CD4-positive, alpha-beta T cell treated with Interferon alpha-2 for 1 hour (primary cell): ENCODE results near the gene LCE5A.
"Not testable (repeated sequence)": the region's sequence is repeated elsewhere in the genome, so short reads cannot be mapped to it uniquely, and the experiment has no call there.

Experiments used
- DNase-seq, 2 donors: peaks; one replicate each; pipeline ENCODE4 v3.0.0-alpha.2; 2020 to 2022

The LCE5A gene

GRCh38 chr1:152517237-152517811, 6.7 kb downstream of the LCE5A start:
- no peak for DNase-seq

DNA sequence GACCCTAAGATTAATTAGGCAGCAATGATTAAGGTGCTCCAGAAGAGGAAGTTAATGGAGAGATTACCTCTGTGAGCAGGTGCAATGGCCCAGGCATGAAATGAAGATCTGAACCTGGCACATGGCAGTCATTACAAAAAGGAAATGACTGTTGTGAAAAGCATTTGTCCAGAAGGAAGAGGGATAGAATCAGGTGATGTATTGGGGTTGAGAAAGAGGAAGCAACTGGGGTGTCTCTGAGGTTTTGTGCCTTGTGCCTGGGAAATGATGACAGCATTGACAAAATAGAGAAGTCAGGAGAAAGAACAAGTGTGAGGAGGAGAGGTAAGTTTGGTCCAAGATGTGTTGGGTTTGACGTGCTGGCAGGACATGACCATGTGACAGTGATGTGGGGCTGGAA, 9.2 kb downstream of the LCE5A start:
- DNase-seq: no peak

DNA sequence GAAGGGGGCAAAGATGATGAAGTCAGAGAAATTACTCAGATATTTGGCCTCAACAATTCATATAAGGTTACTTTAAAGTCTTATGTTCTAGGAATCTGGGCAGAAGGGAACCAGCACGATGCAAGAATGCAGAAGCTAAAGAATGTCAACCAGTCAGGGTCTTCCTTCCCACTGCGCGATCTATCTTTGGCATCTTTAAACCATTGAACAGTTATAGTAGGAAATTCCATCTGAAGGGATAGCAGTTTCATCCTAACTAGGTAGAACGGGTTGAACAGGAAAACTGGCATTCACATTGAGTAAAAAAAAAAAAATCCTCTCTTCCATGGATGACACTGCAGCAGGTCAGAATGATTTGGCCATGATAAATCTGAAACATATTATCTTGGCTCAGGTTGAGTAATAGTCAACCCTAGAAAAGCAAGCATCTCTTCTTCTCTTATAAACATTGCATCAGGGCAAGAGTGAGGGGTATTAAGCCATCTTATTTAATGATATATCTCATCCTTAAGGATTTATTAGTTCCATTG, 10.0 kb downstream of the LCE5A start:
- DNase-seq: no peak

DNA sequence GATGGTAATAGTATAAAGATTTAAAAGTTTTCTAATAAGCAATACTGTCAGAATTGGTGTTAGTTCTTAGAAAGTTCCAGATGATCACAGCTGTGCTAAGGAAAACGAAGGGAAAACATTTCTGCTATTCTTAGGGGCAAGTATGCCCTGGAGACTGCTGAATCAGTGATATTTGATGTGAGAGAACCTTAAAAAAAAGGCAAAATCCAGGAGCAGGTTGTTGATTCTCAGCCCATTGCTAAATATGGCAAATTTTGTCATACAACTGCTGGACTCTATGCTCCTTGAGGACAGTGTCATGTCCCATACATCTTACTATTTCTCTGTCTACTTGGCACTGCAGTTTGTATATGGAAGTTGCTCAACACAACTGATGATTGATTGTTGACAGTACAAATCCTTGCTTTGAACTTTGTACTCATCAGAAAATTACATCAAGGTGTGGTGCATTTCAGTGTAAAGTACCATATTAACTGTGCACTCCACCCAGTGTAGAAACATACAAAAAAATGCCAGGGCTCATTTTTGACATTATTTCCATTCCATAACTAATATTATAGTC, 14.6 kb downstream of the LCE5A start:
- DNase-seq: no peak

- DNase-seq: peak in 1 of 2 donors; percentile 12
Observed at GRCh38 chr1:152533327-152533938, 22.8 kb downstream of the LCE5A start.

- no peak for DNase-seq
Observed at GRCh38 chr1:152535774-152536173, 25.2 kb downstream of the LCE5A start.

GRCh38 chr1:152537496-152537895, 26.9 kb downstream of the LCE5A start:
- no peak for DNase-seq

GRCh38 chr1:152539901-152540300, 29.3 kb downstream of the LCE5A start:
- DNase-seq: no peak

DNA sequence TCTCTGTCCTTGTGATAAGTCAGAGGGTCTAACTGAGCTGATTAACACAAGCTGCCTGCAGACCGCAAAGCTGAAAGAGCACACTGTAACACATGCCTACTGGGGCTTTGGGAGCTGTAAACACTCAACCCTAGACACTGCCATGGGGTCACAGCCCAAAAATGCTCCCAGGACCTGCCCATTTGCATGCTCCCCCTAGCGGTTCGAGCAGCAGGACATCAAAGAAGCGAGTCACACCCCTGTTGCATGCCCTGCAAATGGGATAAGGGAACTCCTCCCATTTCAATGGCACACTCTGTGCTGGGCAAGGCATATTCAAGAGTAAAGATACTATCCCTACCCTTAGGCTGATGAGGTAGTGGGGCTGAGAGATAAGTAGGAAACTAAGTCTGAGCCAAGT, 33.2 kb downstream of the LCE5A start:
- DNase-seq: no peak

GRCh38 chr1:152546704-152547103, 36.1 kb downstream of the LCE5A start:
- DNase-seq: no peak

DNA sequence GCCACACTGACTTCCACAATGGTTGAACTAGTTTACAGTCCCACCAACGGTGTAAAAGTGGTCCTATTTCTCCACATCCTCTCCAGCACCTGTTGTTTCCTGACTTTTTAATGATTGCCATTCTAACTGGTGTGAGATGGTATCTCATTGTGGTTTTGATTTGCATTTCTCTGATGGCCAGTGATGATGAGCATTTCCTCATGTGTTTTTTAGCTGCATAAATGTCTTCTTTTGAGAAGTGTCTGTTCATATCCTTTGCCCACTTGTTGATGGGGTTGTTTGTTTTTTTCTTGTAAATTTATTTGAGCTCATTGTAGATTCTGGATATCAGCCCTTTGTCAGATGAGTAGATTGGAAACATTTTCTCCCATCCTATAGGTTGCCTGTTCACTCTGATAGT, 37.8 kb downstream of the LCE5A start:
- not testable (repeated sequence) for DNase-seq
